CD4-positive, alpha-beta T cell (primary cell): Measurements from ENCODE around the gene KNOP1. TPM values are rescaled to one million over a fixed set of nuclear protein-coding genes. Genes with fewer than 3 reads are reported as not detected.

Experiments used
- ATAC-seq: fragments of 200-7000 bp; cut with Tn5 transposase; one replicate; pipeline ENCODE4 v1.10.0; 2022; ENCODE audit warnings: mild to moderate bottlenecking; ENCODE audit not compliant: poor library complexity
- CTCF ChIA-PET: fragments of 350-600 bp; sonication (Branson Sonifier 250); formaldehyde crosslinking; loops from one replicate; lab custom pipeline; 2021; ENCODE audit warnings: antibody characterized with exemption, inconsistent platforms; lab: Charles Lee
- POLR2A ChIA-PET: fragments of 350-600 bp; sonication (Branson Sonifier 250); formaldehyde crosslinking; loops from one replicate; lab custom pipeline; 2021; ENCODE audit warnings: antibody characterized with exemption, inconsistent platforms; lab: Charles Lee
- DNase-seq, 14 experiments: peaks; one replicate each; pipeline ENCODE4 v3.0.0-alpha.2; 2013 to 2020; ENCODE audit warnings: mixed read lengths in 2 of 14
- H3K27ac ChIP-seq, 2 donors: one replicate each; pipeline versions ENCODE4 v1.5.1 to v1.7.0; 2013; ENCODE audit warnings: low read length in 2 of 2, low read depth in 1 of 2, mild to moderate bottlenecking in 1 of 2
- H3K27me3 ChIP-seq, 2 experiments: 1 replicate in 1 of 2; 2 replicates in 1 of 2; pipeline versions ENCODE4 v1.6.1 to v1.7.0; 2013; ENCODE audit warnings: low read length in 2 of 2, control low read depth in 1 of 2, mild to moderate bottlenecking in 1 of 2, moderate library complexity in 1 of 2; ENCODE audit not compliant: insufficient read depth in 2 of 2, control insufficient read depth in 1 of 2
- H3K36me3 ChIP-seq: one replicate; pipeline ENCODE4 v1.6.1; 2013; ENCODE audit warnings: low read length, control low read depth; ENCODE audit not compliant: insufficient read depth
- H3K4me1 ChIP-seq: one replicate; pipeline ENCODE4 v1.6.1; 2013; ENCODE audit warnings: low read length, control low read depth; ENCODE audit not compliant: insufficient read depth
- H3K4me3 ChIP-seq: one replicate; pipeline ENCODE4 v1.5.1; 2013; ENCODE audit warnings: mild to moderate bottlenecking, low read length, moderate library complexity
- H3K9me3 ChIP-seq, 2 experiments: 1 replicate in 1 of 2; 2 replicates in 1 of 2; pipeline versions ENCODE4 v1.6.1 to v1.7.0; 2013; ENCODE audit warnings: low read length in 2 of 2, mild to moderate bottlenecking in 2 of 2, control low read depth in 1 of 2, moderate library complexity in 1 of 2; ENCODE audit not compliant: control insufficient read depth in 1 of 2, insufficient read depth in 1 of 2
- H3K27ac Mint-ChIP-seq: one replicate; pipeline ENCODE4 v1.8.0; 2020; ENCODE audit warnings: mixed read lengths
- H3K27me3 Mint-ChIP-seq: one replicate; pipeline ENCODE4 v1.8.0; 2021; ENCODE audit warnings: mixed read lengths
- H3K36me3 Mint-ChIP-seq: one replicate; pipeline ENCODE4 v1.8.0; 2021; ENCODE audit warnings: low read depth, mixed read lengths
- H3K4me1 Mint-ChIP-seq: one replicate; pipeline ENCODE4 v1.8.0; 2021; ENCODE audit warnings: low read depth, mixed read lengths
- H3K4me3 Mint-ChIP-seq: one replicate; pipeline ENCODE4 v1.8.0; 2020; ENCODE audit warnings: mild to moderate bottlenecking, mixed read lengths
- H3K9me3 Mint-ChIP-seq: one replicate; pipeline ENCODE4 v1.8.0; 2020; ENCODE audit warnings: mixed read lengths
- intact Hi-C, 2 experiments: fragments of 100-400 bp; cut with DNase I in 1 of 2; cut with micrococcal nuclease in 1 of 2; formaldehyde crosslinking; loops; one replicate each; pipeline versions ENCODE4 v1.15.1 to v1.9.0; 2023 to 2025; cut with DNase I, micrococcal nuclease
- total RNA-seq, 174 experiments: library from RNA in 2 of 174; stranded (reverse) in 2 of 174; gene quantifications; one replicate each; pipeline ENCODE4 v1.2.3 and lab custom pipeline; 2021 to 2026
- TF ChIP-seq, protein P1 (sequence below): fragments of 200-600 bp; IDR thresholded peaks from one replicate; pipeline ENCODE4 v1.8.0; 2022; ENCODE audit warnings: antibody characterized with exemption, mild to moderate bottlenecking

The KNOP1 gene
- total RNA-seq, 2 experiments from 2014 or later: 3.5 to 4.1 TPM

DNA sequence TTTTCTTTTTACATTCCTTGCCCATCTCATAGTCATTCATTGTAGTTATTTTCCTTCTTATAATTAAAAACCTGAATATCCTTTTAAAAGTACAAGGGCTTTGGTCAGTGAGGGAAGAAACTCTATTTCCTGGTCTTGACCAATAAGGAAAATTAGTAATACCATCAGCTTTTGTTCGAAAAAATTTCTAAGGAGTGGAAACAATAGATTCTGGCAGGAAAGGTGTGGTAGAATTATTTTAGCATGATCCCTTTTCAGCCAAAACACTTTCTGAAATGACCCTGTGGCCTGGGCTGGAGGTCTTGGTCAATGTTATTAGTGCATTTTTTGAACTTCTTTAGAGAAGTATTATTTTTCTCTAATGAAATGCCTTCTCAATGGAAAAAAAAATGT is 36.6 kb upstream of the KNOP1 start:
- H3K27me3 Mint-ChIP-seq: no peaks in the 10 kb centered on the region
- Histone ChIP-seq H3K4me3 (no peak overlapping the region), H3K27me3 (no peaks in the 10 kb centered on the region), H3K27ac (no peak overlapping the region), H3K4me1 (no peaks in the 10 kb centered on the region), H3K9me3 (no peaks in the 10 kb centered on the region), H3K36me3 (no peaks in the 10 kb centered on the region)
- intact Hi-C loops: no loop called here
- no peak for DNase-seq
- H3K4me3 Mint-ChIP-seq: no peak overlapping the region
- TF ChIP-seq, protein P1, sequence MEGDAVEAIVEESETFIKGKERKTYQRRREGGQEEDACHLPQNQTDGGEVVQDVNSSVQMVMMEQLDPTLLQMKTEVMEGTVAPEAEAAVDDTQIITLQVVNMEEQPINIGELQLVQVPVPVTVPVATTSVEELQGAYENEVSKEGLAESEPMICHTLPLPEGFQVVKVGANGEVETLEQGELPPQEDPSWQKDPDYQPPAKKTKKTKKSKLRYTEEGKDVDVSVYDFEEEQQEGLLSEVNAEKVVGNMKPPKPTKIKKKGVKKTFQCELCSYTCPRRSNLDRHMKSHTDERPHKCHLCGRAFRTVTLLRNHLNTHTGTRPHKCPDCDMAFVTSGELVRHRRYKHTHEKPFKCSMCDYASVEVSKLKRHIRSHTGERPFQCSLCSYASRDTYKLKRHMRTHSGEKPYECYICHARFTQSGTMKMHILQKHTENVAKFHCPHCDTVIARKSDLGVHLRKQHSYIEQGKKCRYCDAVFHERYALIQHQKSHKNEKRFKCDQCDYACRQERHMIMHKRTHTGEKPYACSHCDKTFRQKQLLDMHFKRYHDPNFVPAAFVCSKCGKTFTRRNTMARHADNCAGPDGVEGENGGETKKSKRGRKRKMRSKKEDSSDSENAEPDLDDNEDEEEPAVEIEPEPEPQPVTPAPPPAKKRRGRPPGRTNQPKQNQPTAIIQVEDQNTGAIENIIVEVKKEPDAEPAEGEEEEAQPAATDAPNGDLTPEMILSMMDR: no peak
- no peaks in the 10 kb centered on the region for H3K9me3 Mint-ChIP-seq
- H3K27ac Mint-ChIP-seq: no peak overlapping the region
- ChIA-PET CTCF (no interaction called here), POLR2A (no interaction called here)
- H3K36me3 Mint-ChIP-seq: no peaks in the 10 kb centered on the region
- no peaks in the 10 kb centered on the region for H3K4me1 Mint-ChIP-seq
- ATAC-seq: no peak

DNA sequence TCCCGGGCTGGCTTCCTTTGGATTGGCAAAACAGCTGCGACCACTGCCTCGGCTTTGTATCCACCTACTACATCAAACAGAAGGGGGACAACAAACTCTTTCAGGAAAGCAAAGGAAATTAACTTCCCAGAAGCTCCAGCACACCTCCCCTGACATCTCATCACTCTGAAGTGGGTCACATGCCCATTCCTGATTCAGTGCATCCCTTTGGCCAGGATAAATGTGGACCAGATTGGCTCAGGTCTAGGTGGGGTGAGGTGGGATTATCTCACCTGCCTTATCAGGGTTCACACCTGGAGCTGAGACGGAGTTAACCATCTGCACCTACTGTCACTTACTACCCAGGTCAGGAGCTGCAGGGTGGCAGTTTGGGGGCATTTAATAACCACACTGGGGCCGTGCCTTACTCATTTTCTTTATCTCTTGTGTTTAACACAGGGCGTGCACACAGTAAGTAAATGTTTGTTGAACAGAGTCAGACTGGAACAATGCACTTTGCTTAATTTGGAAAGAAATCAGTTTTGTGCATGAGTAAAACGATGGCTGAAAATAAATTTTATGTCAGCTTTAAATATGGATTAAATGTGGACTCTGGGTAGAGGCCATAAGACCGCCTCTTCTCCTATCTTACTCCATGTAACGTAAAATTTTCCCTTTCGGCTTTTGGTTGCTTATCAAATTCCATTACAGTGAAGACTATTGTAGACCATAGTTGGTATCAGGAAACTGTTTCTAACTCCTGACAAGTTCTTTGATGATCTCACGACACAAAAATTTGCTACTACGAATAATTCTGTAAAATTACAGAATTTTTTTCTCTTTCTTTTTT is 36.0 kb upstream of the KNOP1 start:
- Mint-ChIP-seq H3K36me3 (no peaks in the 10 kb centered on the region), H3K4me3 (no peak overlapping the region), H3K27me3 (no peaks in the 10 kb centered on the region), H3K27ac (no peak overlapping the region), H3K9me3 (no peaks in the 10 kb centered on the region), H3K4me1 (no peaks in the 10 kb centered on the region)
- H3K27me3 ChIP-seq: no peaks in the 10 kb centered on the region
- H3K9me3 ChIP-seq: no peaks in the 10 kb centered on the region
- no peaks in the 10 kb centered on the region for H3K4me1 ChIP-seq
- DNase-seq (no peak), ATAC-seq (no peak)
- CTCF ChIA-PET: no interaction called here
- H3K36me3 ChIP-seq: no peaks in the 10 kb centered on the region
- intact Hi-C loops: no loop called here
- POLR2A ChIA-PET: no interaction called here
- H3K4me3 ChIP-seq: no peak overlapping the region
- no peak overlapping the region for H3K27ac ChIP-seq
- TF ChIP-seq, protein P1: no peak

DNA sequence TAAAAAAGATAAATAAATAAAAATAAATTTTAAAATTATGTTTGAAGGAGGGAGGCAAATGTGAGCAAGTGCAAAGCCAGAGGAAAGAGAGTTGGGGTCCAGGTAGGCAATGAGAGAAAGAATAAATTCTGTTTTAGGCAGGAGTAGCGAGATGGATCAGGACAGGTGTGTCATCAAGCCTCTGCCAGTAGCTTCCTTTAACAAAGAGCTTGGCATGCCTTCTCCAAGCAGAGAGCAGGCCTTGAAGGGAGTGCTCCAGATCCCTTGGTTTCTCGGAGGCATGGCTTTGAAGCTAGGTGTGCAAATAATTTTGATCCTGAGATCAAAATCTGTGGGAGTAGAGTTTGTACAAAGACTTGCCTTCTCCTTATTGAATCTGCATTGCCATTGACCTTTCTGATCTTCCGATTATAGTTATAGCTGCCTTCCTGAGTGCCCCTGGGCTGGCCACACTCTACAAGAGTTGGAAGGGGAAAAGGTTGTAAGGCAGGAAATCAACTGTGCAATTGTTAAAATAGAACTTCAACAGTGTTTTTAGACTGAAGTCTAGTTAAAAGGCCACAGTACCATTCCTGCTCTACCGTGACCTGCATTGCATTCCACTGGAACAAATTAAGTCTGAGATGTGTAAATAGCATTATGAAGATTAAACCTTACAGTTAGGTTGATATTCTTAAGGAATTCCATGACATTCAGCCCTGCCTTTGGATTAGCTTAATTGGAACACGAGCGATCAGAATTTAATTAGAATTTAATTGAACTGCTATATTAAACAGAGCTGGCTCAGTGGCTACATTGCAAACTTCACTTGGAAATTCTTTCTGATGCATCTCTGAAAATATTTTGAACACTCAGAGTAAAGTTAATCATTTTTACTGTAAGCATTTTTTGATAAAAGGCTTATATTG is 33.7 kb upstream of the KNOP1 start:
- H3K27me3 ChIP-seq: no peaks in the 10 kb centered on the region
- Mint-ChIP-seq H3K9me3 (no peaks in the 10 kb centered on the region), H3K4me1 (no peaks in the 10 kb centered on the region), H3K4me3 (no peak overlapping the region), H3K27me3 (no peaks in the 10 kb centered on the region), H3K36me3 (no peaks in the 10 kb centered on the region), H3K27ac (no peak overlapping the region)
- no peak overlapping the region for H3K27ac ChIP-seq
- no peaks in the 10 kb centered on the region for H3K36me3 ChIP-seq
- ChIA-PET POLR2A (no interaction called here), CTCF (no interaction called here)
- H3K4me1 ChIP-seq: no peaks in the 10 kb centered on the region
- H3K9me3 ChIP-seq: no peaks in the 10 kb centered on the region
- H3K4me3 ChIP-seq: no peak overlapping the region
- DNase-seq: no peak
- TF ChIP-seq, protein P1: no peak
- ATAC-seq: no peak
- intact Hi-C loops: no loop called here
